A549 (cell line): ENCODE measurements around the gene PLAGL2. TPM values are rescaled to one million over a fixed set of nuclear protein-coding genes. Genes with fewer than 3 reads are reported as not detected.

Source experiments
- ATAC-seq, 2 experiments: fragments of 200-7000 bp in 1 of 2; fragments of >200 bp in 1 of 2; cut with Nextera tagmentation in 1 of 2; cut with Tn5 transposase in 1 of 2; 3 replicates each; pipeline versions ENCODE4 v1.8.0 to v1.9.1; 2018 to 2020; ENCODE audit warnings: mild to moderate bottlenecking in 1 of 2, moderate library complexity in 1 of 2
- CTCF ChIA-PET: fragments of 300-600 bp; sonication (Branson Sonifier 250); formaldehyde crosslinking; extraction: SDS; loops from one replicate; lab custom pipeline; 2021; ENCODE audit warnings: antibody characterized with exemption, inconsistent platforms; lab: Yijun Ruan, JAX
- POLR2A ChIA-PET: fragments of 350-600 bp; formaldehyde crosslinking; extraction: SDS; loops from one replicate; lab custom pipeline; 2021; ENCODE audit warnings: antibody characterized with exemption, inconsistent platforms; lab: Yijun Ruan, JAX
- DNase-seq, 2 experiments: peaks; one replicate each; pipeline versions ENCODE4 v3.0.0 to v3.0.0-alpha.2; 2011 to 2016; ENCODE audit warnings: low read depth in 1 of 2, low spot score in 1 of 2
- FAIRE-seq: peaks from 2 replicates; lab custom pipeline; 2011; peaks lifted over from hg19 to GRCh38; lab: Jason Lieb, UNC
- H3K27ac ChIP-seq, 2 experiments: fragments of >200 bp; sonication (Bioruptor Twin); formaldehyde crosslinking; 3 replicates each; pipeline ENCODE4 v1.5.1; 2016 to 2017
- H3K4me1 ChIP-seq: fragments of >200 bp; sonication (Bioruptor Twin); formaldehyde crosslinking; 3 replicates; pipeline ENCODE4 v1.6.1; 2016
- H3K4me2 ChIP-seq: fragments of >200 bp; sonication (Bioruptor Twin); formaldehyde crosslinking; 3 replicates; pipeline ENCODE4 v1.6.1; 2016
- H3K4me3 ChIP-seq: fragments of >200 bp; sonication (Bioruptor Twin); formaldehyde crosslinking; 3 replicates; pipeline ENCODE4 v1.5.1; 2016
- H3K9me3 ChIP-seq: fragments of >200 bp; sonication (Bioruptor Twin); formaldehyde crosslinking; 3 replicates; pipeline ENCODE4 v1.6.1; 2016
- CBX8 ChIP-seq: fragments of 200-600 bp; sonication (generic); IDR thresholded peaks from 2 replicates; pipeline ENCODE4 v1.6.1; 2016
- CHD4 ChIP-seq: fragments of 200-600 bp; sonication (generic); IDR thresholded peaks from 2 replicates; pipeline ENCODE4 v1.6.1; 2016; ENCODE audit warnings: antibody characterized with exemption, mild to moderate bottlenecking, borderline replicate concordance
- EHMT2 ChIP-seq: fragments of 200-600 bp; sonication (generic); IDR thresholded peaks from 2 replicates; pipeline ENCODE4 v1.6.1; 2016; ENCODE audit warnings: antibody characterized with exemption, low read depth, mild to moderate bottlenecking, moderate library complexity
- ELK1 ChIP-seq: fragments of 150-350 bp; IDR thresholded peaks from 2 replicates; pipeline ENCODE4 v1.6.1; 2014; ENCODE audit warnings: low read depth, mild to moderate bottlenecking, low read length
- HES2 ChIP-seq: fragments of >200 bp; sonication (Bioruptor Twin); formaldehyde crosslinking; IDR thresholded peaks from 2 replicates; pipeline ENCODE4 v1.6.1; 2016
- HEYL ChIP-seq: fragments of 250-450 bp; sonication (Bioruptor Pico); IDR thresholded peaks from 2 replicates; pipeline ENCODE4 v1.8.0; 2021; ENCODE audit warnings: mild to moderate bottlenecking, moderate library complexity
- HOXA7 ChIP-seq: fragments of 250-450 bp; sonication (Bioruptor Pico); IDR thresholded peaks from 2 replicates; pipeline ENCODE4 v1.5.0; 2020; ENCODE audit warnings: mild to moderate bottlenecking, moderate library complexity
- JUN ChIP-seq, 2 experiments: fragments of >200 bp; sonication (Bioruptor Twin); formaldehyde crosslinking; IDR thresholded peaks; 2 replicates in 1 of 2; 3 replicates in 1 of 2; pipeline ENCODE4 v1.6.1; 2016 to 2017
- JUNB ChIP-seq: fragments of >200 bp; sonication (Bioruptor Twin); formaldehyde crosslinking; IDR thresholded peaks from 2 replicates; pipeline ENCODE4 v1.6.1; 2016
- MAFK ChIP-seq: fragments of 450-650 bp; IDR thresholded peaks from 2 replicates; pipeline ENCODE4 v1.6.1; 2014; ENCODE audit not compliant: partially characterized antibody
- MAZ ChIP-seq: fragments of 150-350 bp; IDR thresholded peaks from 2 replicates; pipeline ENCODE4 v1.6.1; 2014; ENCODE audit warnings: antibody characterized with exemption, low read depth, low read length, borderline replicate concordance
- NFE2L2 ChIP-seq: fragments of 150-350 bp; conservative IDR thresholded peaks from 2 replicates; pipeline ENCODE4 v1.6.1; 2014; ENCODE audit warnings: low read length
- NPAS2 ChIP-seq: fragments of 250-450 bp; sonication (Bioruptor Pico); IDR thresholded peaks from 2 replicates; pipeline ENCODE4 v1.8.0; 2022; ENCODE audit warnings: mild to moderate bottlenecking, moderate library complexity, borderline replicate concordance
- PHF8 ChIP-seq: fragments of 200-600 bp; sonication (generic); IDR thresholded peaks from 2 replicates; pipeline ENCODE4 v1.6.1; 2016; ENCODE audit warnings: low read depth, mild to moderate bottlenecking, antibody characterized with exemption, moderate library complexity, borderline replicate concordance
- POLR2A ChIP-seq: IDR thresholded peaks from 2 replicates; pipeline ENCODE4 v1.6.1; 2012; ENCODE audit warnings: mild to moderate bottlenecking, low read length
- RAD21 ChIP-seq, 2 experiments: fragments of >200 bp in 1 of 2; sonication (Bioruptor Twin) in 1 of 2; formaldehyde crosslinking in 1 of 2; IDR thresholded peaks in 1 of 2; conservative IDR thresholded peaks in 1 of 2; 2 replicates in 1 of 2; 3 replicates in 1 of 2; pipeline ENCODE4 v1.6.1; 2012 to 2018; ENCODE audit warnings: inconsistent platforms in 1 of 2
- REST ChIP-seq: fragments of 200-600 bp; sonication (generic); IDR thresholded peaks from 2 replicates; pipeline ENCODE4 v1.6.1; 2016; ENCODE audit warnings: antibody characterized with exemption, mild to moderate bottlenecking, moderate library complexity
- RNF2 ChIP-seq: fragments of 200-600 bp; sonication (generic); IDR thresholded peaks from 2 replicates; pipeline ENCODE4 v1.6.1; 2016; ENCODE audit warnings: low read depth, mild to moderate bottlenecking, antibody characterized with exemption, moderate library complexity, borderline replicate concordance
- SMC3 ChIP-seq: fragments of >200 bp; sonication (Bioruptor Twin); formaldehyde crosslinking; IDR thresholded peaks from 3 replicates; pipeline ENCODE4 v1.6.1; 2018; ENCODE audit warnings: inconsistent platforms
- SREBF2 ChIP-seq: fragments of 450-650 bp; IDR thresholded peaks from 2 replicates; pipeline ENCODE4 v1.6.1; 2014; ENCODE audit warnings: mild to moderate bottlenecking, moderate library complexity
- TFCP2L1 ChIP-seq: fragments of 250-450 bp; sonication (Bioruptor Pico); IDR thresholded peaks from 2 replicates; pipeline ENCODE4 v1.5.0; 2021; ENCODE audit warnings: mild to moderate bottlenecking
- ZC3H11A ChIP-seq: fragments of 450-650 bp; IDR thresholded peaks from 2 replicates; pipeline ENCODE4 v1.6.1; 2014; ENCODE audit warnings: antibody characterized with exemption, mild to moderate bottlenecking
- ZFP36 ChIP-seq: fragments of 450-650 bp; IDR thresholded peaks from 2 replicates; pipeline ENCODE4 v1.6.1; 2014; ENCODE audit warnings: borderline replicate concordance; ENCODE audit not compliant: partially characterized antibody
- ZNF302 ChIP-seq: fragments of 250-450 bp; sonication (Bioruptor Pico); IDR thresholded peaks from 2 replicates; pipeline ENCODE4 v1.9.0; 2021; ENCODE audit warnings: inconsistent platforms, mild to moderate bottlenecking, moderate library complexity
- WGBS: methylation state at CpG from one replicate; pipeline ENCODE4 v1.1.6; 2017; ENCODE audit errors: missing lambda C conversion rate; 5-methylcytosine and 5-hydroxymethylcytosine counted together
- polyA plus RNA-seq, 4 experiments: library from polyadenylated mRNA; depleted of rRNA in 3 of 4; stranded (reverse); fragments of >200 nt; fragmentation: RNase III in 1 of 4; extraction: RNeasy Plus Mini Kit Qiagen cat#74134 plus additional on column Dnase treatment in 1 of 4; gene quantifications; 2 replicates in 3 of 4; 3 replicates in 1 of 4; pipeline ENCODE4 v1.2.3, GENCODE V29; 2011 to 2017
- TF ChIP-seq, protein P1 (sequence below): fragments of 250-450 bp; sonication (Bioruptor Pico); IDR thresholded peaks from 2 replicates; pipeline ENCODE4 v1.5.0; 2020; ENCODE audit warnings: low read depth, mild to moderate bottlenecking, moderate library complexity

PLAGL2 gene
- polyA plus RNA-seq, 2 of the 4 experiments (the other 2 are of a cell fraction) = 6.1 to 9.0 TPM

- no peaks in the 10 kb centered on the region for H3K9me3 ChIP-seq
- H3K4me1 ChIP-seq = no peaks in the 10 kb centered on the region
- FAIRE-seq (no peak), ATAC-seq (no peak), DNase-seq (no peak)
- H3K4me2 ChIP-seq = no peak overlapping the region
- H3K4me3 ChIP-seq = no peak overlapping the region
- no peak for TF ChIP-seq ZFP36
- no peak for TF ChIP-seq REST
- no peak for TF ChIP-seq RNF2
- no peak for TF ChIP-seq MAZ
- no peak for TF ChIP-seq PHF8
- TF ChIP-seq ELK1 = no peak
- no peak for TF ChIP-seq TFCP2L1
- no peak for TF ChIP-seq JUNB
- H3K27ac ChIP-seq = no peak overlapping the region
- ChIA-PET CTCF (no interaction called here), POLR2A (no interaction called here)
- WGBS = 91% methylated on average over 21 of the region's 21 CpGs
These were observed 42.4 kb downstream of the PLAGL2 start for GRCh38 chr20:32164984-32165735.

DNA sequence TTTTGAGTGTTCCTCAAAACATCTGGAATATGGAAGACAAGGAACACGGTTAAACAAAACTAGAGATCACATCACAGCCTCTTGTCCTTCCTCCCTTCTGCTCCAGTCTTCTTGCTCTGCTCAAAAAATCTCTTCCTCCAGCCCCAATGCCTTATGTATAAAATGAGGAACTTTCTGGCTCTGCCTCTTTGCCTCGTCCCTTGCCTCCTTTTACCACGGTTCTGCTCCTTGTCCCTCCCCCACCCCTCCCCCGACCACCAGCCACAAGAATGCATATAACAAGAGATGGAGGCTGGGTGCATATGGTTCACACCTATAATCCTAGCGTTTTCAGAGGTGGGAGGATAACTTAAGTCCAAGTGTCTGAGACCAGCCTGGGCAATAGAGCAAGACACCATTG lies 43.6 kb downstream of the PLAGL2 start:
- CTCF ChIA-PET = no interaction called here
- ATAC-seq = no peak
- DNase-seq = no peak
- H3K4me3 ChIP-seq = no peak overlapping the region
- FAIRE-seq = no peak
- no peaks in the 10 kb centered on the region for H3K4me1 ChIP-seq
- H3K4me2 ChIP-seq = no peak overlapping the region
- H3K9me3 ChIP-seq = no peaks in the 10 kb centered on the region
- WGBS = 91% methylated on average over 5 of the region's 5 CpGs
- no peak for TF ChIP-seq MAZ
- TF ChIP-seq SREBF2 = no peak
- TF ChIP-seq NFE2L2 = no peak
- TF ChIP-seq ZNF302 = no peak
- no peak for TF ChIP-seq CHD4
- no peak for TF ChIP-seq NPAS2 (CRISPR knock-in tag)
- no peak for TF ChIP-seq JUN (IDR thresholded peaks at IDR 0.05)
- no peak for TF ChIP-seq JUNB
- no peak for TF ChIP-seq MAFK
- no peak for TF ChIP-seq HEYL (CRISPR knock-in tag)
- no peak for TF ChIP-seq RAD21 (conservative IDR thresholded peaks at IDR 0.05 in 1 of 2, IDR thresholded peaks at IDR 0.05 in 1 of 2)
- TF ChIP-seq HOXA7 (CRISPR knock-in tag) = no peak
- TF ChIP-seq POLR2A = no peak
- no peak for TF ChIP-seq EHMT2
- no peak for TF ChIP-seq SMC3
- no peak for TF ChIP-seq ZC3H11A
- no peak for TF ChIP-seq CBX8
- no peak for TF ChIP-seq HES2
- TF ChIP-seq, protein P1, sequence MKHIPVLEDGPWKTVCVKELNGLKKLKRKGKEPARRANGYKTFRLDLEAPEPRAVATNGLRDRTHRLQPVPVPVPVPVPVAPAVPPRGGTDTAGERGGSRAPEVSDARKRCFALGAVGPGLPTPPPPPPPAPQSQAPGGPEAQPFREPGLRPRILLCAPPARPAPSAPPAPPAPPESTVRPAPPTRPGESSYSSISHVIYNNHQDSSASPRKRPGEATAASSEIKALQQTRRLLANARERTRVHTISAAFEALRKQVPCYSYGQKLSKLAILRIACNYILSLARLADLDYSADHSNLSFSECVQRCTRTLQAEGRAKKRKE (CRISPR knock-in tag) = no peak
- POLR2A ChIA-PET = no interaction called here
- H3K27ac ChIP-seq = no peak overlapping the region
